RWPE1 (cell line): Measurements from ENCODE around the gene KIF1B.
"Not testable (repeated sequence)": the region's sequence is repeated elsewhere in the genome, so short reads cannot be mapped to it uniquely, and the experiment has no call there.

Experiments used
- CTCF ChIA-PET: fragments of 350-600 bp; sonication (Branson Sonifier 250); formaldehyde crosslinking; extraction: SDS; loops from one replicate; lab custom pipeline; 2021; lab: Yijun Ruan, JAX
- POLR2A ChIA-PET: fragments of 400-600 bp; formaldehyde crosslinking; extraction: SDS; loops from one replicate; lab custom pipeline; 2020; ENCODE audit warnings: antibody characterized with exemption; ENCODE audit not compliant: low non-redundant PET; lab: Yijun Ruan, JAX
- DNase-seq: peaks from one replicate; pipeline ENCODE4 v3.0.0; 2012; ENCODE audit warnings: low spot score
- H3K27ac ChIP-seq: fragments of 450-650 bp; 2 replicates; pipeline ENCODE4 v1.5.1; 2017
- CTCF ChIP-seq: fragments of 450-650 bp; conservative IDR thresholded peaks from 2 replicates; pipeline ENCODE4 v1.5.1; 2017; ENCODE audit warnings: low read depth, mild to moderate bottlenecking

KIF1B gene

GRCh38 chr1:10399444-10399941 is 189.1 kb downstream of the KIF1B start:
- POLR2A ChIA-PET = interaction anchor here (1.1 kb wide), 1 partner anchor 31 kb away, joined by 4 read pairs; the partner anchor contains the start of gene CENPS
- peak; percentile 20 for DNase-seq
- CTCF ChIA-PET = interaction anchor here (0.6 to 1.9 kb wide), 3 partner anchors 22 to 468 kb away, joined by 3 to 10 read pairs (median 3); no protein-coding TSS in a partner anchor
- no peak for TF ChIP-seq CTCF
- peak overlapping the region; percentile 95 for H3K27ac ChIP-seq

- H3K27ac ChIP-seq = peak overlapping the region; percentile 95
- DNase-seq = no peak
- TF ChIP-seq CTCF = no peak
Measured at GRCh38 chr1:10400013-10400412, 189.6 kb downstream of the KIF1B start.

GRCh38 chr1:10401281-10401680 is 190.9 kb downstream of the KIF1B start:
- TF ChIP-seq CTCF = no peak
- POLR2A ChIA-PET = no interaction called here
- no peak overlapping the region for H3K27ac ChIP-seq
- CTCF ChIA-PET = interaction anchor here (0.6 to 1.9 kb wide), 2 partner anchors 24 to 87 kb away, joined by 5 to 10 read pairs; no protein-coding TSS in a partner anchor
- no peak for DNase-seq

More at GRCh38 chr1:10400013-10400412, 189.6 kb downstream of the KIF1B start:
- ChIA-PET POLR2A (no interaction called here), CTCF (interaction anchor here (0.6 to 1.9 kb wide), 2 partner anchors 23 to 1551 kb away, joined by 4 to 10 read pairs; no protein-coding TSS in a partner anchor)

- POLR2A ChIA-PET = no interaction called here
Measured at GRCh38 chr1:10402729-10403274, 192.4 kb downstream of the KIF1B start.

GRCh38 chr1:10407201-10407600 is 196.8 kb downstream of the KIF1B start:
- H3K27ac ChIP-seq = no peak overlapping the region
- no peak for DNase-seq
- ChIA-PET POLR2A (no interaction called here), CTCF (interaction anchor here (1.0 kb wide), 1 partner anchor 197 kb away, joined by 3 read pairs; the partner anchor contains the start of gene KIF1B)
- TF ChIP-seq CTCF = no peak

More at GRCh38 chr1:10402729-10403274, 192.4 kb downstream of the KIF1B start:
- no peak for TF ChIP-seq CTCF
- no peak for DNase-seq
- CTCF ChIA-PET = interaction anchor here (0.6 kb wide), 1 partner anchor 17 kb away, joined by 3 read pairs; no protein-coding TSS in a partner anchor
- no peak overlapping the region for H3K27ac ChIP-seq

GRCh38 chr1:10415211-10415930 is 205.0 kb downstream of the KIF1B start:
- no peak overlapping the region for H3K27ac ChIP-seq
- POLR2A ChIA-PET = no interaction called here
- CTCF ChIA-PET = interaction anchor here (0.6 kb wide), 1 partner anchor 44 kb away, joined by 3 read pairs; no protein-coding TSS in a partner anchor
- DNase-seq = no peak
- no peak for TF ChIP-seq CTCF

GRCh38 chr1:10415967-10416366 is 205.6 kb downstream of the KIF1B start:
- H3K27ac ChIP-seq, CTCF ChIA-PET, POLR2A ChIA-PET, DNase-seq: not testable (repeated sequence)

- H3K27ac ChIP-seq, DNase-seq, POLR2A ChIA-PET: not testable (repeated sequence)
- CTCF ChIA-PET = interaction anchor here (0.6 kb wide), 1 partner anchor 95 kb away, joined by 3 read pairs; no protein-coding TSS in a partner anchor
Measured at GRCh38 chr1:10418741-10419140, 208.4 kb downstream of the KIF1B start.
